Right lobe of liver (tissue), 6 donors: ENCODE results near the gene RNF146. TPM values are rescaled to one million over a fixed set of nuclear protein-coding genes. Genes with fewer than 3 reads are reported as not detected.
A peak's percentile ranks its signal among the peaks of the same experiment; 100 is the strongest.

Experiments used
- ATAC-seq, 4 donors: fragments of 200-7000 bp; cut with Tn5 transposase; one replicate each; pipeline ENCODE4 v1.9.1; 2020; ENCODE audit warnings: mild to moderate bottlenecking in 4 of 4, moderate library complexity in 4 of 4
- DNase-seq, 3 donors: peaks; one replicate each; pipeline ENCODE4 v3.0.0-alpha.2; 2020
- H3K27ac ChIP-seq, 3 donors: fragments of 200-600 bp; one replicate each; pipeline ENCODE4 v1.8.0; 2022
- H3K27me3 ChIP-seq, 2 donors: fragments of 200-600 bp; one replicate each; pipeline ENCODE4 v1.8.0; 2022
- H3K36me3 ChIP-seq, 4 donors: fragments of 200-600 bp; sonication (generic) in 1 of 4; one replicate each; pipeline versions ENCODE4 v1.5.1 to v1.8.0; 2017 to 2022; ENCODE audit warnings: control low read depth in 1 of 4
- H3K4me1 ChIP-seq, 4 donors: fragments of 200-600 bp; sonication (generic) in 1 of 4; one replicate each; pipeline versions ENCODE4 v1.5.1 to v1.8.0; 2017 to 2022; ENCODE audit warnings: control low read depth in 1 of 4
- H3K4me3 ChIP-seq, 3 donors: fragments of 200-600 bp; one replicate each; pipeline ENCODE4 v1.8.0; 2022
- H3K9me3 ChIP-seq, 4 donors: fragments of 200-600 bp; sonication (generic) in 1 of 4; one replicate each; pipeline versions ENCODE4 v1.5.1 to v1.8.0; 2017 to 2022; ENCODE audit warnings: control low read depth in 1 of 4
- CTCF ChIP-seq, 4 donors: fragments of 200-600 bp in 3 of 4; fragments of 450-650 bp in 1 of 4; IDR thresholded peaks; one replicate each; pipeline versions ENCODE4 v1.5.1 to v1.8.0; 2016 to 2022; ENCODE audit warnings: antibody characterized with exemption in 4 of 4, mild to moderate bottlenecking in 2 of 4
- POLR2A ChIP-seq: fragments of 450-650 bp; IDR thresholded peaks from one replicate; pipeline ENCODE4 v1.6.1; 2017; ENCODE audit warnings: antibody characterized with exemption, mild to moderate bottlenecking
- WGBS: methylation state at CpG from one replicate; pipeline ENCODE4 v1.1.6; 2018; ENCODE audit warnings: low coverage, low lambda C conversion rate; ENCODE audit not compliant: insufficient coverage; ENCODE audit errors: missing lambda C conversion rate; 5-methylcytosine and 5-hydroxymethylcytosine counted together
- intact Hi-C, 2 donors: fragments of 100-400 bp; cut with DNase I; formaldehyde crosslinking; loops; one replicate each; pipeline versions ENCODE4 v1.11.2 to v1.14.1; 2022
- total RNA-seq, 6 experiments: library from RNA; depleted of rRNA in 2 of 6; stranded (reverse); fragments of >200 nt in 2 of 6; fragmentation: NEBNext Ultra II Directional in 3 of 6; extraction: Animal tissue kit (Norgen Biotek cat#: 25700) in 3 of 6; gene quantifications; one replicate each; pipeline versions ENCODE4 v1.1.0 to v1.2.4, GENCODE V29; 2016 to 2023
- donor health status: DM: no; HTN: yes; CAD: no.
- donor health status: DM: no; HTN: no; CAD: no.
- donor health status: DM: no; HTN: no; CAD: no.
- donor health status: DM: no; HTN: yes; CAD: no.
- donor health status: DM: no; HTN: yes; CAD: no.

Gene RNF146
- total RNA-seq, 6 experiments from 2014 or later, result 12.8 to 19.5 (median 14.9) TPM

- ATAC-seq, result no peak
These were observed 23.3 kb downstream of the RNF146 start for GRCh38 chr6:127289934-127290333.

GRCh38 chr6:127290391-127291265 is 24.0 kb downstream of the RNF146 start:
- WGBS, result 87% methylated on average over 4 of the region's 4 CpGs
- ATAC-seq (peak in 2 of 4 donors; percentile 11 to 21), DNase-seq (no peak)
- intact Hi-C loops, result no loop called here
- H3K36me3 ChIP-seq, result peaks cover 0 to 29% (median 15%) of the 10 kb centered on the region in 4 donors
- no peaks in the 10 kb centered on the region for H3K27me3 ChIP-seq
- no peak overlapping the region for H3K4me3 ChIP-seq
- no peak for TF ChIP-seq POLR2A
- no peak for TF ChIP-seq CTCF (IDR thresholded peaks at IDR 0.05)
- no peak overlapping the region for H3K27ac ChIP-seq
- peaks cover 0 to 15% (median 0%) of the 10 kb centered on the region in 4 donors for H3K4me1 ChIP-seq
- no peaks in the 10 kb centered on the region for H3K9me3 ChIP-seq

More at GRCh38 chr6:127289934-127290333, 23.3 kb downstream of the RNF146 start:
- 58% methylated on average over 5 of the region's 5 CpGs for WGBS
- TF ChIP-seq POLR2A (no peak), CTCF (IDR thresholded peaks at IDR 0.05) (no peak)
- peaks cover 0 to 15% (median 0%) of the 10 kb centered on the region in 4 donors for H3K4me1 ChIP-seq
- intact Hi-C loops, result no loop called here
- no peaks in the 10 kb centered on the region for H3K27me3 ChIP-seq
- H3K36me3 ChIP-seq, result peaks cover 0 to 30% (median 15%) of the 10 kb centered on the region in 4 donors
- no peak overlapping the region for H3K27ac ChIP-seq
- H3K9me3 ChIP-seq, result no peaks in the 10 kb centered on the region
- no peak for DNase-seq
- H3K4me3 ChIP-seq, result no peak overlapping the region

DNA sequence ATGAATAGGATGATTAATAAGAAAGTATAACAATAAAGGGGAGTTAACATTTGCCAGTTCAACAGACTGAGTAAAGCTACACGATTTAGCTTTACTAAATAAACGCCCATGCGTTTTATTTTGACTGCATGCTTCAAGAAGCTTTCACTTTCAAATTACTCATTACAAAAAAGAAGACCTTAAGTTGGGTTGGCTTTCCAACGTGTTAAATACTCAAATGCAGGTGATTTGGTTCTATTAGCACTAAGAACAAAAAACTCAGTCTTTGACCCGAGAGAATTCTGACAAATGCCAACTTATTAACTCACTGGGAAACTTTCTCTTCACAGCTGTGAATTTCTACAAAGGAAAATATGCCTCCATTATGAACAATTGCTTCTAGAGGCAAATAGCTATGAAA is 24.8 kb downstream of the RNF146 start:
- TF ChIP-seq POLR2A (no peak), CTCF (IDR thresholded peaks at IDR 0.05) (no peak)
- Histone ChIP-seq H3K4me1 (peaks cover 0 to 15% (median 0%) of the 10 kb centered on the region in 4 donors), H3K4me3 (no peak overlapping the region), H3K27me3 (no peaks in the 10 kb centered on the region), H3K27ac (no peak overlapping the region), H3K9me3 (no peaks in the 10 kb centered on the region), H3K36me3 (peaks cover 0 to 22% (median 10%) of the 10 kb centered on the region in 4 donors)
- 22% methylated on average over 5 of the region's 5 CpGs for WGBS
- no peak for DNase-seq
- intact Hi-C loops, result no loop called here
- ATAC-seq, result peak; percentile 16 to 59 (median 31)

GRCh38 chr6:127297502-127298070 is 30.9 kb downstream of the RNF146 start:
- no peaks in the 10 kb centered on the region for H3K27me3 ChIP-seq
- peaks cover 0 to 6% (median 0%) of the 10 kb centered on the region in 4 donors for H3K4me1 ChIP-seq
- H3K4me3 ChIP-seq, result no peak overlapping the region
- ATAC-seq, result no peak
- no peaks in the 10 kb centered on the region for H3K9me3 ChIP-seq
- no peak for DNase-seq
- intact Hi-C loops, result no loop called here
- no peak for TF ChIP-seq CTCF (IDR thresholded peaks at IDR 0.05)
- TF ChIP-seq POLR2A, result no peak
- no peaks in the 10 kb centered on the region for H3K36me3 ChIP-seq
- 86% methylated on average over 4 of the region's 4 CpGs for WGBS
- no peak overlapping the region for H3K27ac ChIP-seq
